GM12878 (cell line): Measurements from ENCODE around the gene FILIP1L. TPM values are rescaled to one million over a fixed set of nuclear protein-coding genes. Genes with fewer than 3 reads are reported as not detected.

Experiments
- ATAC-seq: fragments of 200-7000 bp; cut with Tn5 transposase; 3 replicates; pipeline ENCODE4 v1.9.1; 2020; ENCODE audit warnings: mild to moderate bottlenecking, moderate library complexity
- BruUV-seq: library from RNA; stranded (reverse); fragments of 400-500 nt; replicated peaks from 2 replicates; lab custom pipeline; 2021; lab: Mats Ljungman, UMichigan
- CTCF ChIA-PET: fragments of 300-600 bp; sonication (Branson Sonifier 250); formaldehyde crosslinking; extraction: SDS; loops from one replicate; lab custom pipeline; 2021; ENCODE audit warnings: inconsistent platforms; lab: Yijun Ruan, JAX
- POLR2A ChIA-PET: fragments of 350-600 bp; formaldehyde crosslinking; extraction: SDS; loops from one replicate; lab custom pipeline; 2021; ENCODE audit warnings: inconsistent platforms; lab: Charles Lee
- RAD21 ChIA-PET: fragments of 300-600 bp; sonication (Branson Sonifier 250); formaldehyde crosslinking; loops from one replicate; lab custom pipeline; 2023; ENCODE audit warnings: antibody characterized with exemption; ENCODE audit not compliant: unreplicated experiment; lab: Charles Lee
- SMC1A ChIA-PET: fragments of 300-600 bp; sonication (Branson Sonifier 250); formaldehyde crosslinking; loops from one replicate; lab custom pipeline; 2023; ENCODE audit not compliant: unreplicated experiment, uncharacterized antibody; lab: Charles Lee
- DNase-seq: peaks from one replicate; pipeline ENCODE4 v3.0.0-alpha.2; 2011; ENCODE audit warnings: low read depth, low spot score
- FAIRE-seq: peaks from 3 replicates; lab custom pipeline; 2011; peaks lifted over from hg19 to GRCh38; lab: Jason Lieb, UNC
- H2AFZ ChIP-seq: 2 replicates; pipeline ENCODE4 v1.6.0; 2011; ENCODE audit warnings: low read depth, low read length, control low read depth; ENCODE audit not compliant: control insufficient read depth
- H3K27ac ChIP-seq: 2 replicates; pipeline ENCODE4 v1.5.1; 2011; ENCODE audit warnings: control low read depth; ENCODE audit not compliant: control insufficient read depth, insufficient read depth
- H3K27me3 ChIP-seq, 2 experiments: replicated peaks in 1 of 2; 2 replicates each; pipeline versions ENCODE4 v1.6.0 to v1.6.1; 2011; ENCODE audit warnings: low read length in 1 of 2; ENCODE audit not compliant: control insufficient read depth in 2 of 2, insufficient read depth in 2 of 2
- H3K36me3 ChIP-seq, 2 experiments: 2 replicates each; pipeline ENCODE4 v1.5.1; 2011; ENCODE audit warnings: low read length in 1 of 2; ENCODE audit not compliant: control insufficient read depth in 2 of 2, insufficient read depth in 2 of 2
- H3K4me1 ChIP-seq: 2 replicates; pipeline ENCODE4 v1.6.1; 2011; ENCODE audit warnings: mild to moderate bottlenecking, low read length, moderate library complexity, mixed read lengths; ENCODE audit not compliant: control insufficient read depth, insufficient read depth
- H3K4me2 ChIP-seq: 2 replicates; pipeline ENCODE4 v1.6.0; 2011; ENCODE audit warnings: control low read depth; ENCODE audit not compliant: control insufficient read depth, insufficient read depth
- H3K4me3 ChIP-seq: fragments of 200-600 bp; sonication (generic); 2 replicates; pipeline ENCODE4 v1.5.1; 2016
- H3K79me2 ChIP-seq: 2 replicates; pipeline ENCODE4 v1.6.0; 2011; ENCODE audit warnings: low read length; ENCODE audit not compliant: control insufficient read depth, insufficient read depth
- H3K9ac ChIP-seq: 2 replicates; pipeline ENCODE4 v1.8.0; 2011; ENCODE audit warnings: low read length, control low read depth, mixed read lengths; ENCODE audit not compliant: control insufficient read depth, insufficient read depth
- H3K9me3 ChIP-seq: replicated peaks from 3 replicates; pipeline ENCODE4 v1.5.1; 2011; ENCODE audit warnings: mild to moderate bottlenecking, low read length; ENCODE audit not compliant: control insufficient read depth, insufficient read depth
- H4K20me1 ChIP-seq: 2 replicates; pipeline ENCODE4 v1.6.0; 2011; ENCODE audit not compliant: control insufficient read depth, insufficient read depth
- CREM ChIP-seq: IDR thresholded peaks from 2 replicates; pipeline ENCODE4 v1.6.1; 2014; ENCODE audit warnings: antibody characterized with exemption, low read depth
- EED ChIP-seq: sonication (generic); IDR thresholded peaks from 2 replicates; pipeline ENCODE4 v1.6.1; 2016; ENCODE audit warnings: antibody characterized with exemption, low read depth
- GABPA ChIP-seq: IDR thresholded peaks from 2 replicates; pipeline ENCODE4 v1.6.1; 2014; ENCODE audit warnings: antibody characterized with exemption, low read depth, mild to moderate bottlenecking, inconsistent platforms
- IRF5 ChIP-seq: fragments of 450-650 bp; IDR thresholded peaks from 2 replicates; pipeline ENCODE4 v1.6.1; 2017; ENCODE audit warnings: borderline replicate concordance
- KLF5 ChIP-seq: fragments of 450-650 bp; IDR thresholded peaks from 2 replicates; pipeline ENCODE4 v1.6.1; 2014; ENCODE audit warnings: mild to moderate bottlenecking; ENCODE audit not compliant: partially characterized antibody
- MTA3 ChIP-seq: IDR thresholded peaks from 2 replicates; pipeline ENCODE4 v1.6.1; 2012; ENCODE audit warnings: low read length, inconsistent platforms, borderline replicate concordance
- POLR2AphosphoS5 ChIP-seq: IDR thresholded peaks from 2 replicates; pipeline ENCODE4 v1.6.1; 2011; ENCODE audit warnings: mild to moderate bottlenecking, low read length, inconsistent platforms
- SIN3A ChIP-seq: IDR thresholded peaks from 2 replicates; pipeline ENCODE4 v1.6.1; 2012; ENCODE audit warnings: low read depth, low read length, improper control_type of control experiment
- SIX5 ChIP-seq: IDR thresholded peaks from 2 replicates; pipeline ENCODE4 v1.6.1; 2011; ENCODE audit warnings: mild to moderate bottlenecking, low read depth, low read length, moderate library complexity; ENCODE audit not compliant: severe bottlenecking
- SMC3 ChIP-seq: IDR thresholded peaks from 2 replicates; pipeline ENCODE4 v1.6.1; 2011; ENCODE audit warnings: low read length, improper control_type of control experiment, borderline replicate concordance
- STAT3 ChIP-seq: IDR thresholded peaks from 2 replicates; pipeline ENCODE4 v1.6.1; 2011; ENCODE audit warnings: low read depth, low read length, improper control_type of control experiment
- TBL1XR1 ChIP-seq: IDR thresholded peaks from 2 replicates; pipeline ENCODE4 v1.6.1; 2012; ENCODE audit warnings: low read depth, low read length, improper control_type of control experiment
- ZBED1 ChIP-seq: IDR thresholded peaks from 2 replicates; pipeline ENCODE4 v1.6.1; 2016; ENCODE audit warnings: borderline replicate concordance
- ZNF384 ChIP-seq: IDR thresholded peaks from 2 replicates; pipeline ENCODE4 v1.6.1; 2012; ENCODE audit warnings: low read depth, mild to moderate bottlenecking, low read length, improper control_type of control experiment, borderline replicate concordance
- ZNF687 ChIP-seq: fragments of 450-650 bp; IDR thresholded peaks from 2 replicates; pipeline ENCODE4 v1.6.1; 2017; ENCODE audit warnings: mild to moderate bottlenecking, moderate library complexity
- WGBS: methylation state at CpG from one replicate; pipeline ENCODE4 v1.1.6; 2016; ENCODE audit warnings: low lambda C conversion rate; ENCODE audit not compliant: insufficient replicate concordance, insufficient coverage; ENCODE audit errors: missing lambda C conversion rate; 5-methylcytosine and 5-hydroxymethylcytosine counted together
- in situ Hi-C: fragments of 300-500 bp; cut with MboI; formaldehyde crosslinking; loops from 9 replicates; pipeline ENCODE4 v1.14.3; 2018; ENCODE audit warnings: mixed read lengths
- intact Hi-C: fragments of 100-400 bp; cut with micrococcal nuclease; formaldehyde crosslinking; loops from one replicate; pipeline ENCODE4 v1.14.2; 2022; ENCODE audit not compliant: unreplicated experiment
- polyA plus RNA-seq, 11 experiments: library from polyadenylated mRNA; depleted of rRNA in 4 of 11; unstranded in 6 of 11; stranded (reverse) in 5 of 11; fragments of >200 nt; fragmentation: Nextera tagmentation in 4 of 11; fragmentation: Illumina TruSeq in 1 of 11; extraction: Ambion mirVana in 4 of 11; extraction: Trizol in 1 of 11; gene quantifications; 1 replicate in 1 of 11; 2 replicates in 10 of 11; pipeline versions ENCODE4 v1.2.1 to v1.2.3, GENCODE V29; 2011 to 2016; ENCODE audit warnings: inconsistent platforms in 2 of 11, missing spikeins in 2 of 11, low read depth in 1 of 11
- total RNA-seq, 4 experiments: library from RNA; depleted of rRNA in 3 of 4; stranded (reverse); fragments of >200 nt in 3 of 4; fragmentation: Illumina TruSeq in 1 of 4; extraction: Trizol in 1 of 4; gene quantifications; 2 replicates each; pipeline versions ENCODE4 v1.2.1 to v1.2.3, GENCODE V29; 2013 to 2021

FILIP1L gene
- total and polyA plus RNA-seq, 10 of the 15 experiments (the other 5 are each of a cell fraction or from before 2014, with no cell fraction given), result 0.24 to 6.1 (median 3.5) TPM

- H3K9me3 ChIP-seq, result no peaks in the 10 kb centered on the region
- ChIA-PET SMC1A (interaction anchor here (0.6 to 1.5 kb wide), 3 partner anchors 24 to 1833 kb away, joined by 3 to 4 read pairs (median 3); no protein-coding TSS in a partner anchor), POLR2A (no interaction called here), RAD21 (no interaction called here), CTCF (interaction anchor here (1.1 kb wide), 1 partner anchor 11 kb away, joined by 4 read pairs; no protein-coding TSS in a partner anchor)
- H4K20me1 ChIP-seq, result no peaks in the 10 kb centered on the region
- H3K9ac ChIP-seq, result no peak overlapping the region
- H3K36me3 ChIP-seq, result no peaks in the 10 kb centered on the region
- no peak for DNase-seq
- no peak overlapping the region for H3K4me2 ChIP-seq
- H3K4me1 ChIP-seq, result peaks cover 4% of the 10 kb centered on the region
- no TSS peak for BruUV-seq
- H3K4me3 ChIP-seq, result no peak overlapping the region
- H3K79me2 ChIP-seq, result no peaks in the 10 kb centered on the region
- H3K27me3 ChIP-seq, result no peaks in the 10 kb centered on the region
- no peak overlapping the region for H3K27ac ChIP-seq
- TF ChIP-seq STAT3, result no peak
- no peak for TF ChIP-seq ZNF687
- TF ChIP-seq CREM, result no peak
- no peak for TF ChIP-seq TBL1XR1
- no peak for TF ChIP-seq ZNF384
- no peak for TF ChIP-seq EED
- no peak for TF ChIP-seq SIN3A
- TF ChIP-seq MTA3, result no peak
- no peak for TF ChIP-seq GABPA
- no peak for TF ChIP-seq SIX5
- TF ChIP-seq POLR2AphosphoS5, result no peak
- TF ChIP-seq ZBED1, result no peak
- TF ChIP-seq IRF5, result no peak
- TF ChIP-seq KLF5, result no peak
- TF ChIP-seq SMC3, result no peak
- ATAC-seq, result no peak
- H2AFZ ChIP-seq, result no peak overlapping the region
- WGBS, result 99% methylated on average over 4 of the region's 4 CpGs
- FAIRE-seq, result no peak
- intact Hi-C loops, result no loop called here
- in situ Hi-C loops, result no loop called here
Observed at GRCh38 chr3:99925584-99926230, 188.6 kb downstream of the FILIP1L start.
